Tibial nerve (tissue), 4 donors: ENCODE data around the gene KIRREL1.

Experiments
- EP300 ChIP-seq, 2 donors: sonication (generic); formaldehyde crosslinking; IDR thresholded peaks; one replicate each; pipeline ENCODE4 v1.6.1; 2017; ENCODE audit warnings: antibody characterized with exemption in 2 of 2, mild to moderate bottlenecking in 1 of 2
- POLR2A ChIP-seq, 2 donors: fragments of 450-650 bp; IDR thresholded peaks; one replicate each; pipeline ENCODE4 v1.6.1; 2017; ENCODE audit warnings: antibody characterized with exemption in 2 of 2, mild to moderate bottlenecking in 2 of 2, moderate library complexity in 2 of 2
- TF ChIP-seq, protein P1 (sequence below), 5 experiments: fragments of 200-600 bp in 3 of 5; fragments of 450-650 bp in 2 of 5; sonication (generic) in 3 of 5; IDR thresholded peaks; one replicate each; pipeline ENCODE4 v1.5.1; 2016 to 2019; ENCODE audit warnings: antibody characterized with exemption in 5 of 5, mild to moderate bottlenecking in 3 of 5, moderate library complexity in 2 of 5

DNA sequence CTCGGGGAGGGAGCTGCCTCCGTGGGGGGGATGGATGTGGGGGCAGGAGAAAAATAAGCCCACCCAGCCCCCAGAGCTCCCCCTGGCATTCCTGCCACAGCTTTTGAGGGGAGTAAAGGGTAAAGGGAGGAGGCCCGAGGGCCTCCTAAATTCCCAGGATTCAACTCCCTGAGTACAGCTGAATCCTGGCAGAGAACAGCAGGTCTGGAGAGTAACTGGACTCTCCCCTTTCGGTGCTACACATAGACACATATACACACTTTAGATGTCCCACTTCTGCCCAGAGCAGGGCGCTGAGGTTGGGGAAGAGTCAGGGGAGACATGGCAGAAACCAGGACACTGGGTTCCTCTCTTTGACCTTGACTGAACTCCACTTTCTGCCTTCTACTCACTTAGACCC, 3.0 kb downstream of the KIRREL1 start:
- TF ChIP-seq, protein P1, sequence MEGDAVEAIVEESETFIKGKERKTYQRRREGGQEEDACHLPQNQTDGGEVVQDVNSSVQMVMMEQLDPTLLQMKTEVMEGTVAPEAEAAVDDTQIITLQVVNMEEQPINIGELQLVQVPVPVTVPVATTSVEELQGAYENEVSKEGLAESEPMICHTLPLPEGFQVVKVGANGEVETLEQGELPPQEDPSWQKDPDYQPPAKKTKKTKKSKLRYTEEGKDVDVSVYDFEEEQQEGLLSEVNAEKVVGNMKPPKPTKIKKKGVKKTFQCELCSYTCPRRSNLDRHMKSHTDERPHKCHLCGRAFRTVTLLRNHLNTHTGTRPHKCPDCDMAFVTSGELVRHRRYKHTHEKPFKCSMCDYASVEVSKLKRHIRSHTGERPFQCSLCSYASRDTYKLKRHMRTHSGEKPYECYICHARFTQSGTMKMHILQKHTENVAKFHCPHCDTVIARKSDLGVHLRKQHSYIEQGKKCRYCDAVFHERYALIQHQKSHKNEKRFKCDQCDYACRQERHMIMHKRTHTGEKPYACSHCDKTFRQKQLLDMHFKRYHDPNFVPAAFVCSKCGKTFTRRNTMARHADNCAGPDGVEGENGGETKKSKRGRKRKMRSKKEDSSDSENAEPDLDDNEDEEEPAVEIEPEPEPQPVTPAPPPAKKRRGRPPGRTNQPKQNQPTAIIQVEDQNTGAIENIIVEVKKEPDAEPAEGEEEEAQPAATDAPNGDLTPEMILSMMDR (IDR thresholded peaks at IDR 0.05), result no peak
- TF ChIP-seq EP300 (IDR thresholded peaks at IDR 0.05) (no peak), POLR2A (IDR thresholded peaks at IDR 0.05) (no peak)
